Measurements from ENCODE around the gene ARL15.

DNA sequence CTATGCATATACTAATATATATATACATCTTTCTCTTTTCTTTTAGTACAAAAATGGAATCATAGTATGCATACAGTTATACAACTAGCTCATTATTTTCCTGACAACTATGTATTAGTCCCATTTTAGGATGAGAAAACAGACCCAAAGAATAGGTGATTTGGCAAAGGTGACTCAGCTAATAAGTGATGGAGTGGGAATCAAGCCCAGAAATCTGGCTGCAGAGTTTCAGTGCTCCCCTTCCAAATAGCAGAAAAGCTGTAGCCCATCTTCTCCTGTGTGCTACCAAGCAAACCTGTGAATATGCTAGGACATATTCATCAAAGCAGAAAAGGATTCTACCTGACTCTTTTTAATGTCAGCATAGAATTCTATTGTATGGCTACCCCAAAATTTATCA, 114.7 kb downstream of the ARL15 start:
- TF ChIP-seq, protein P1, sequence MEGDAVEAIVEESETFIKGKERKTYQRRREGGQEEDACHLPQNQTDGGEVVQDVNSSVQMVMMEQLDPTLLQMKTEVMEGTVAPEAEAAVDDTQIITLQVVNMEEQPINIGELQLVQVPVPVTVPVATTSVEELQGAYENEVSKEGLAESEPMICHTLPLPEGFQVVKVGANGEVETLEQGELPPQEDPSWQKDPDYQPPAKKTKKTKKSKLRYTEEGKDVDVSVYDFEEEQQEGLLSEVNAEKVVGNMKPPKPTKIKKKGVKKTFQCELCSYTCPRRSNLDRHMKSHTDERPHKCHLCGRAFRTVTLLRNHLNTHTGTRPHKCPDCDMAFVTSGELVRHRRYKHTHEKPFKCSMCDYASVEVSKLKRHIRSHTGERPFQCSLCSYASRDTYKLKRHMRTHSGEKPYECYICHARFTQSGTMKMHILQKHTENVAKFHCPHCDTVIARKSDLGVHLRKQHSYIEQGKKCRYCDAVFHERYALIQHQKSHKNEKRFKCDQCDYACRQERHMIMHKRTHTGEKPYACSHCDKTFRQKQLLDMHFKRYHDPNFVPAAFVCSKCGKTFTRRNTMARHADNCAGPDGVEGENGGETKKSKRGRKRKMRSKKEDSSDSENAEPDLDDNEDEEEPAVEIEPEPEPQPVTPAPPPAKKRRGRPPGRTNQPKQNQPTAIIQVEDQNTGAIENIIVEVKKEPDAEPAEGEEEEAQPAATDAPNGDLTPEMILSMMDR (IDR thresholded peaks at IDR 0.05), result no peak
- TF ChIP-seq POLR2A (IDR thresholded peaks at IDR 0.05) (no peak), EP300 (IDR thresholded peaks at IDR 0.05) (no peak)
